Measurements from ENCODE around the gene TBX10. TPM values are rescaled to one million over a fixed set of nuclear protein-coding genes. Genes with fewer than 3 reads are reported as not detected.

The TBX10 gene
- total RNA-seq, 3 donors from 2014 or later = not detected

- H3K27ac ChIP-seq = no peak overlapping the region
- no peak overlapping the region for H3K4me3 ChIP-seq
- intact Hi-C loops (cut with DNase I; ENCODE audit: low total_unique reads) = no loop called here
- no peaks in the 10 kb centered on the region for H3K36me3 ChIP-seq
- peaks cover 0 to 6% of the 10 kb centered on the region in 2 donors for H3K27me3 ChIP-seq
- TF ChIP-seq POLR2A (IDR thresholded peaks at IDR 0.05) (no peak), POLR2AphosphoS5 (IDR thresholded peaks at IDR 0.05) (no peak)
- TF ChIP-seq, protein P1, sequence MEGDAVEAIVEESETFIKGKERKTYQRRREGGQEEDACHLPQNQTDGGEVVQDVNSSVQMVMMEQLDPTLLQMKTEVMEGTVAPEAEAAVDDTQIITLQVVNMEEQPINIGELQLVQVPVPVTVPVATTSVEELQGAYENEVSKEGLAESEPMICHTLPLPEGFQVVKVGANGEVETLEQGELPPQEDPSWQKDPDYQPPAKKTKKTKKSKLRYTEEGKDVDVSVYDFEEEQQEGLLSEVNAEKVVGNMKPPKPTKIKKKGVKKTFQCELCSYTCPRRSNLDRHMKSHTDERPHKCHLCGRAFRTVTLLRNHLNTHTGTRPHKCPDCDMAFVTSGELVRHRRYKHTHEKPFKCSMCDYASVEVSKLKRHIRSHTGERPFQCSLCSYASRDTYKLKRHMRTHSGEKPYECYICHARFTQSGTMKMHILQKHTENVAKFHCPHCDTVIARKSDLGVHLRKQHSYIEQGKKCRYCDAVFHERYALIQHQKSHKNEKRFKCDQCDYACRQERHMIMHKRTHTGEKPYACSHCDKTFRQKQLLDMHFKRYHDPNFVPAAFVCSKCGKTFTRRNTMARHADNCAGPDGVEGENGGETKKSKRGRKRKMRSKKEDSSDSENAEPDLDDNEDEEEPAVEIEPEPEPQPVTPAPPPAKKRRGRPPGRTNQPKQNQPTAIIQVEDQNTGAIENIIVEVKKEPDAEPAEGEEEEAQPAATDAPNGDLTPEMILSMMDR (IDR thresholded peaks at IDR 0.05) = no peak
- H3K9me3 ChIP-seq = no peaks in the 10 kb centered on the region
- H3K4me1 ChIP-seq = no peaks in the 10 kb centered on the region
- no peak for DNase-seq (ENCODE audit: low spot score in 2 of 2)
These were observed 6.2 kb upstream of the TBX10 start for GRCh38 chr11:67645521-67646461.

- DNase-seq (ENCODE audit: low spot score in 2 of 2) = no peak
- Histone ChIP-seq H3K27ac (no peak overlapping the region), H3K9me3 (no peaks in the 10 kb centered on the region), H3K27me3 (peaks cover 0 to 16% of the 10 kb centered on the region in 2 donors), H3K4me1 (no peaks in the 10 kb centered on the region), H3K36me3 (no peaks in the 10 kb centered on the region), H3K4me3 (no peak overlapping the region)
- intact Hi-C loops (cut with DNase I; ENCODE audit: low total_unique reads) = no loop called here
- TF ChIP-seq POLR2A (IDR thresholded peaks at IDR 0.05) (no peak), POLR2AphosphoS5 (IDR thresholded peaks at IDR 0.05) (no peak)
- TF ChIP-seq, protein P1 (IDR thresholded peaks at IDR 0.05) = no peak
These were observed 5.2 kb upstream of the TBX10 start for GRCh38 chr11:67644472-67645418.

DNA sequence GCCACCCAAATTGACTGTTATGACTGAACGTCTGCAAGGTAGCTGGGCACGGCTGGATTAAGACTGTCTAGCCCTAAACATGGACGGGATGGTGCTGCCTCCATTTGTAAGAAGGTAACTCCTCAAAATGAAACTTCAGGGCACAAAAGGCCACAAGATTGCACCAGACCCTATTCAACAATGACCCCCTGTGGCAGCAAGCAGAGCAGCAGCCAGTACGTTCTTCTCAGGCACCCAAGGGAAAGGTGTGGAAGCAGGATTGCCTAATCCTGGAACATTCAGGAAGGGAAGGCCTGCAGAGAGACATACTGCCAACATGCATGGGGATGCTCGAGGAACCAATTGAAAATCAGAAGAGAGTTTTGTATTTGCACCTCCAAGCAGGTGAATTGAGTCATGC, 4.5 kb upstream of the TBX10 start:
- no peak for DNase-seq (ENCODE audit: low spot score in 2 of 2)
- no peaks in the 10 kb centered on the region for H3K4me1 ChIP-seq
- TF ChIP-seq, protein P1 (IDR thresholded peaks at IDR 0.05) = peak in 1 of 3 donors; percentile 12
- TF ChIP-seq POLR2A (IDR thresholded peaks at IDR 0.05) (no peak), POLR2AphosphoS5 (IDR thresholded peaks at IDR 0.05) (no peak)

GRCh38 chr11:67642173-67643120, 2.9 kb upstream of the TBX10 start:
- Histone ChIP-seq H3K4me3 (no peak overlapping the region), H3K36me3 (no peaks in the 10 kb centered on the region), H3K4me1 (no peaks in the 10 kb centered on the region), H3K9me3 (no peaks in the 10 kb centered on the region), H3K27ac (no peak overlapping the region), H3K27me3 (peaks cover 0 to 25% of the 10 kb centered on the region in 2 donors)
- TF ChIP-seq POLR2AphosphoS5 (IDR thresholded peaks at IDR 0.05) (no peak), POLR2A (IDR thresholded peaks at IDR 0.05) (no peak)
- TF ChIP-seq, protein P1 (IDR thresholded peaks at IDR 0.05) = no peak
- intact Hi-C loops (cut with DNase I; ENCODE audit: low total_unique reads) = no loop called here
- DNase-seq (ENCODE audit: low spot score in 2 of 2) = no peak

More for the DNA sequence above, 4.5 kb upstream of the TBX10 start:
- Histone ChIP-seq H3K4me3 (no peak overlapping the region), H3K9me3 (no peaks in the 10 kb centered on the region), H3K27ac (no peak overlapping the region), H3K36me3 (no peaks in the 10 kb centered on the region), H3K27me3 (peaks cover 0 to 23% of the 10 kb centered on the region in 2 donors)
- intact Hi-C loops (cut with DNase I; ENCODE audit: low total_unique reads) = no loop called here
